Measurements from ENCODE around the gene OR10H5. TPM values are rescaled to one million over a fixed set of nuclear protein-coding genes. Genes with fewer than 3 reads are reported as not detected.
"Not testable (repeated sequence)": the region's sequence is repeated elsewhere in the genome, so short reads cannot be mapped to it uniquely, and the experiment has no call there.

OR10H5 gene
- total and polyA plus RNA-seq, 2 donors (not counting 1 experiment from before 2014, with no cell fraction given): not detected

DNA sequence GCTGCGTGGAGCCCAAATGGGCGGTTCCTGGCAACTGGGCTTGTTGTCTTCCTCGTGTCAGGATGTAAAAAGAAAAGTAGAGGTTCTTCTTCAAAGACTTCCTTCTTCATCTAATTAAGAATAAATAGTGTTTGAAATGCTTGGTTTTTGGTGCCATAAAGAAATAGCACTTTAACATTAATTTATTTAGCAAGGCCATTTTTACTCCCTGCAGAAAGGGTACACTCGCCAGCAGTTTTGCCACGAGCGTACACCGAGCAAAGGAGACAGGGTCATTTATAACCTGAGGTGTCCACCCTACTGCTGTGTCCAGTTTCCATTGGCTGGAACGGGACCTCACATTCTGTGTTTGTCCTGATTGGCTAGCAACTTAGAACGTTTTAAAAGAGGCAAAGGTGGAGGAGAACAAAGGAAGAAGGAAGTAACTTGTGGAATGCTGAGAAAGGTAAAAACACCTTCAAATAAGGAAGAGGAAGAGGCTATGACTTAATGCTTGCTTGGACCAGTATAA is 49.8 kb downstream of the OR10H5 start:
- H2AFZ ChIP-seq (ENCODE audit: insufficient read depth, low read depth, low read length, poor library complexity, severe bottlenecking): peak overlapping the region; percentile 94
- DNase-seq: no peak
- H3K4me1 ChIP-seq (ENCODE audit: control insufficient read depth in 2 of 2, insufficient read depth in 2 of 2, low read length in 2 of 2): peaks cover 7 to 8% of the 10 kb centered on the region in 2 donors
- ChIA-PET CTCF (interaction anchor here (0.8 kb wide), 1 partner anchor 314 kb away, joined by 3 read pairs; no protein-coding TSS in a partner anchor), POLR2A (interaction anchor here (1.0 kb wide), 1 partner anchor 383 kb away, joined by 3 read pairs; no protein-coding TSS in a partner anchor)
- peak overlapping the region; percentile 93 for H3K9ac ChIP-seq (ENCODE audit: low read length)
- no peaks in the 10 kb centered on the region for H3K27me3 ChIP-seq (replicated peaks in 1 of 4; ENCODE audit: control extremely low read depth in 1 of 4, control insufficient read depth in 3 of 4, insufficient read depth in 4 of 4, low read length in 3 of 4)
- no peaks in the 10 kb centered on the region for H3K79me2 ChIP-seq (ENCODE audit: control insufficient read depth, insufficient read depth, low read length)
- peak overlapping the region; percentile 83 to 98 (median 90) for H3K4me3 ChIP-seq (ENCODE audit: control extremely low read depth in 1 of 5, extremely low read depth in 1 of 5, insufficient read depth in 1 of 5, low read depth in 2 of 5, low read length in 4 of 5)
- Mint-ChIP-seq H3K27ac (peak overlapping the region; percentile 98), H3K27me3 (peaks cover 3% of the 10 kb centered on the region), H3K9me3 (ENCODE audit: insufficient read depth) (no peaks in the 10 kb centered on the region), H3K4me1 (peaks cover 12% of the 10 kb centered on the region), H3K4me3 (peak overlapping the region; percentile 93)
- 0% methylated on average over 6 of the region's 9 CpGs for WGBS (ENCODE audit: insufficient coverage)
- no peaks in the 10 kb centered on the region for H3K9me3 ChIP-seq (ENCODE audit: control extremely low read depth in 1 of 3, control insufficient read depth in 2 of 3, insufficient read depth in 1 of 3, low read length in 2 of 3)
- ATAC-seq (ENCODE audit: low read depth): no peak
- no peaks in the 10 kb centered on the region for H4K20me1 ChIP-seq (ENCODE audit: control insufficient read depth, insufficient read depth, low read length, poor library complexity, severe bottlenecking)
- intact Hi-C loops (cut with micrococcal nuclease): loop anchor here (2.0 kb wide), 2 partner anchors 274 to 282 kb away; partner anchors contain the start of gene RAB8A
- H3K36me3 ChIP-seq (replicated peaks in 1 of 2; ENCODE audit: control extremely low read depth in 1 of 2, control insufficient read depth in 1 of 2, extremely low read depth in 1 of 2, insufficient read depth in 2 of 2, low read length in 1 of 2): no peaks in the 10 kb centered on the region
- peak overlapping the region; percentile 96 to 99 for H3K27ac ChIP-seq (ENCODE audit: low read length in 2 of 2)
- TF ChIP-seq EZH2 (IDR thresholded peaks at IDR 0.05; ENCODE audit: borderline replicate concordance, insufficient read depth, low read depth, low read length, poor library complexity, severe bottlenecking): no peak
- TF ChIP-seq, protein P1, sequence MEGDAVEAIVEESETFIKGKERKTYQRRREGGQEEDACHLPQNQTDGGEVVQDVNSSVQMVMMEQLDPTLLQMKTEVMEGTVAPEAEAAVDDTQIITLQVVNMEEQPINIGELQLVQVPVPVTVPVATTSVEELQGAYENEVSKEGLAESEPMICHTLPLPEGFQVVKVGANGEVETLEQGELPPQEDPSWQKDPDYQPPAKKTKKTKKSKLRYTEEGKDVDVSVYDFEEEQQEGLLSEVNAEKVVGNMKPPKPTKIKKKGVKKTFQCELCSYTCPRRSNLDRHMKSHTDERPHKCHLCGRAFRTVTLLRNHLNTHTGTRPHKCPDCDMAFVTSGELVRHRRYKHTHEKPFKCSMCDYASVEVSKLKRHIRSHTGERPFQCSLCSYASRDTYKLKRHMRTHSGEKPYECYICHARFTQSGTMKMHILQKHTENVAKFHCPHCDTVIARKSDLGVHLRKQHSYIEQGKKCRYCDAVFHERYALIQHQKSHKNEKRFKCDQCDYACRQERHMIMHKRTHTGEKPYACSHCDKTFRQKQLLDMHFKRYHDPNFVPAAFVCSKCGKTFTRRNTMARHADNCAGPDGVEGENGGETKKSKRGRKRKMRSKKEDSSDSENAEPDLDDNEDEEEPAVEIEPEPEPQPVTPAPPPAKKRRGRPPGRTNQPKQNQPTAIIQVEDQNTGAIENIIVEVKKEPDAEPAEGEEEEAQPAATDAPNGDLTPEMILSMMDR (IDR thresholded peaks at IDR 0.05): no peak
- peak overlapping the region; percentile 86 for H3K4me2 ChIP-seq (replicated peaks; ENCODE audit: low read depth, low read length, poor library complexity, severe bottlenecking)

DNA sequence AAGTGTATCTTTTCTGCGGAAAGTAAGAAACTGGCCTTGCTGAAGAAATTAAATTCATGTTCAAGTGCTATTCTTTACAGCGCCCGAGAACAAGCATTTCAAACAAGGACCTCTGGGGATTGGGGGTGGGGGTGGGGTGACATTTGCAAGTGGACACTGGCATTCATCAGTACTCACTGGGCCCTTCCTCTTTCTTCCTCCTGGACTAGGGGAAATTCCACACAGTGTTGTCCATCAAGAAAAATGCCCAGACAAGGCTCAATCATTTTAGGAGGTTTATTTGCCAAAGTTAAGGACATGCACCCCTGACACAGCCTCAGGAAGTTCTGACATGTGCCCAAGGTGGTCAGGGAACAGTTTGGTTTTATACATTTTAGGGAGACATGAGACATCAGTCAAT is 50.9 kb downstream of the OR10H5 start:
- H3K4me3 Mint-ChIP-seq: no peak overlapping the region
- Histone ChIP-seq H3K9me3 (ENCODE audit: control extremely low read depth in 1 of 3, control insufficient read depth in 2 of 3, insufficient read depth in 1 of 3, low read length in 2 of 3) (no peaks in the 10 kb centered on the region), H3K27ac (ENCODE audit: low read length in 2 of 2) (no peak overlapping the region), H3K4me3 (ENCODE audit: control extremely low read depth in 1 of 5, extremely low read depth in 1 of 5, insufficient read depth in 1 of 5, low read depth in 2 of 5, low read length in 4 of 5) (no peak overlapping the region), H3K36me3 (replicated peaks in 1 of 2; ENCODE audit: control extremely low read depth in 1 of 2, control insufficient read depth in 1 of 2, extremely low read depth in 1 of 2, insufficient read depth in 2 of 2, low read length in 1 of 2) (no peaks in the 10 kb centered on the region), H3K4me2 (replicated peaks; ENCODE audit: low read depth, low read length, poor library complexity, severe bottlenecking) (no peak overlapping the region), H3K4me1 (ENCODE audit: control insufficient read depth in 2 of 2, insufficient read depth in 2 of 2, low read length in 2 of 2) (peaks cover 7 to 8% of the 10 kb centered on the region in 2 donors), H3K9ac (ENCODE audit: low read length) (no peak overlapping the region), H2AFZ (ENCODE audit: insufficient read depth, low read depth, low read length, poor library complexity, severe bottlenecking) (no peak overlapping the region), H3K79me2 (ENCODE audit: control insufficient read depth, insufficient read depth, low read length) (no peaks in the 10 kb centered on the region), H4K20me1 (ENCODE audit: control insufficient read depth, insufficient read depth, low read length, poor library complexity, severe bottlenecking) (no peaks in the 10 kb centered on the region), H3K27me3 (replicated peaks in 1 of 4; ENCODE audit: control extremely low read depth in 1 of 4, control insufficient read depth in 3 of 4, insufficient read depth in 4 of 4, low read length in 3 of 4) (no peaks in the 10 kb centered on the region)
- TF ChIP-seq, protein P1 (IDR thresholded peaks at IDR 0.05): no peak
- no peak for TF ChIP-seq EZH2 (IDR thresholded peaks at IDR 0.05; ENCODE audit: borderline replicate concordance, insufficient read depth, low read depth, low read length, poor library complexity, severe bottlenecking)
- ChIA-PET POLR2A (no interaction called here), CTCF (no interaction called here)
- H3K4me1 Mint-ChIP-seq: peaks cover 12% of the 10 kb centered on the region
- peaks cover 7% of the 10 kb centered on the region for H3K27me3 Mint-ChIP-seq
- no peaks in the 10 kb centered on the region for H3K9me3 Mint-ChIP-seq (ENCODE audit: insufficient read depth)
- DNase-seq: no peak
- intact Hi-C loops (cut with micrococcal nuclease): no loop called here
- H3K27ac Mint-ChIP-seq: no peak overlapping the region
- no peak for ATAC-seq (ENCODE audit: low read depth)
- 100% methylated on average over 3 of the region's 3 CpGs for WGBS (ENCODE audit: insufficient coverage)

DNA sequence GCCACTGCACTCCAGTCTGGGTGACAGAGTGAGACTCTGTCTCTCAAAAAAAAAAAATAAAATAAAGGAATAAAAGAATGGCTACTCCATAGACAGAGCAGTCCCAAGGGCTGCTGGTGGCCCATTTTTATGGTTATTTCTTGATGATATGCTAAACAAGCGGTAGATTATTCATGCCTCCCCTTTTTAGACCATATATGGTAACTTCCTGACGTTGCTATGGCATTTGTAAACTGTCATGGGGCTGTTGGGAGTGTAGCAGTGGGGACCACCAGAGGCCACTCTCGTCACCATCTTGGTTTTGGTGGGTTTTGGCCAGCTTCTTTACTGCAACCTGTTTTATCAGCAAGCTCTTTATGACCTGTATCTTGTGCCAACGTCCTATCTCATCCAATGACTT is 52.4 kb downstream of the OR10H5 start:
- H3K9me3 ChIP-seq (ENCODE audit: control extremely low read depth in 1 of 3, control insufficient read depth in 2 of 3, insufficient read depth in 1 of 3, low read length in 2 of 3); POLR2A ChIA-PET; H3K79me2 ChIP-seq (ENCODE audit: control insufficient read depth, insufficient read depth, low read length); H3K27me3 ChIP-seq (replicated peaks in 1 of 4; ENCODE audit: control extremely low read depth in 1 of 4, control insufficient read depth in 3 of 4, insufficient read depth in 4 of 4, low read length in 3 of 4); DNase-seq; H2AFZ ChIP-seq (ENCODE audit: insufficient read depth, low read depth, low read length, poor library complexity, severe bottlenecking); H3K4me3 Mint-ChIP-seq; H3K36me3 ChIP-seq (replicated peaks in 1 of 2; ENCODE audit: control extremely low read depth in 1 of 2, control insufficient read depth in 1 of 2, extremely low read depth in 1 of 2, insufficient read depth in 2 of 2, low read length in 1 of 2); H3K4me3 ChIP-seq (ENCODE audit: control extremely low read depth in 1 of 5, extremely low read depth in 1 of 5, insufficient read depth in 1 of 5, low read depth in 2 of 5, low read length in 4 of 5); ATAC-seq (ENCODE audit: low read depth); H3K27ac Mint-ChIP-seq; CTCF ChIA-PET; H4K20me1 ChIP-seq (ENCODE audit: control insufficient read depth, insufficient read depth, low read length, poor library complexity, severe bottlenecking); H3K9me3 Mint-ChIP-seq (ENCODE audit: insufficient read depth); H3K4me1 ChIP-seq (ENCODE audit: control insufficient read depth in 2 of 2, insufficient read depth in 2 of 2, low read length in 2 of 2); H3K27ac ChIP-seq (ENCODE audit: low read length in 2 of 2); H3K4me2 ChIP-seq (replicated peaks; ENCODE audit: low read depth, low read length, poor library complexity, severe bottlenecking); H3K9ac ChIP-seq (ENCODE audit: low read length); intact Hi-C loops (cut with micrococcal nuclease): not testable (repeated sequence)
- peaks cover 12% of the 10 kb centered on the region for H3K4me1 Mint-ChIP-seq
- H3K27me3 Mint-ChIP-seq: peaks cover 16% of the 10 kb centered on the region
- 100% methylated on average over 1 of the region's 4 CpGs for WGBS (ENCODE audit: insufficient coverage)
